HUES6 (cell line): ENCODE measurements around the gene GIPC3.

ENCODE experiments used
- H3K27ac ChIP-seq: 2 replicates; pipeline ENCODE4 v1.7.0; 2013; ENCODE audit warnings: low read depth, mild to moderate bottlenecking, low read length, inconsistent platforms
- H3K27me3 ChIP-seq: 2 replicates; pipeline ENCODE4 v1.6.1; 2013; ENCODE audit warnings: low read length; ENCODE audit not compliant: control insufficient read depth, insufficient read depth
- H3K36me3 ChIP-seq: 2 replicates; pipeline ENCODE4 v1.6.1; 2013; ENCODE audit warnings: low read length; ENCODE audit not compliant: control insufficient read depth, insufficient read depth
- H3K4me1 ChIP-seq: 2 replicates; pipeline ENCODE4 v1.6.1; 2013; ENCODE audit warnings: low read length; ENCODE audit not compliant: control insufficient read depth, insufficient read depth
- H3K4me3 ChIP-seq: 2 replicates; pipeline ENCODE4 v1.5.1; 2013; ENCODE audit warnings: low read depth, low read length
- H3K9ac ChIP-seq: one replicate; pipeline ENCODE4 v1.6.1; 2013; ENCODE audit warnings: mild to moderate bottlenecking, low read length
- H3K9me3 ChIP-seq: 2 replicates; pipeline ENCODE4 v1.6.1; 2013; ENCODE audit warnings: low read depth, low read length; ENCODE audit not compliant: control insufficient read depth, insufficient read depth

GIPC3 gene

DNA sequence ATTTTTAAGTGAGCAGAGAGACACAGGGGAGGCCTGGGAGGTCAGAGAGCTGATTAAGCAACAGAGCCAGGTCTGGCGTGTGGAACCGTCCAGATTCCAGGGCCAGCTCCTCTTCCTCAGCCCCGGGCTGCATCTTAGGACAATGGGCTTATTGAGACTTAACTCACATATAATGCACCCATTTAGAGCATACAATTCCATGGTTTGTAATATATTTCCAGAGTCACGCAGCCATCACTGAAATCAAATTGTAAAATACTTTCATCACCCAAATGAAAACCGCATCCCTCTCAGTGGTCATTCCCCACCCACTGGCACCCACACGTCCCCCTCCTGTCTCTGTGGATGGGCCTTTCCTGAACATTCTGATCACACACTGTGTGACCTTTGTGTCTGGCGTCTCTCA, 14.7 kb upstream of the GIPC3 start:
- H3K4me1 ChIP-seq, result no peaks in the 10 kb centered on the region
- H3K9me3 ChIP-seq, result no peaks in the 10 kb centered on the region
- H3K27me3 ChIP-seq, result no peaks in the 10 kb centered on the region
- H3K36me3 ChIP-seq, result 0 out of 2 replicates have a peak, but pooled peaks cover 2% of the 10 kb centered on the region
- no peak overlapping the region for H3K9ac ChIP-seq
- H3K4me3 ChIP-seq, result no peak overlapping the region
- no peak overlapping the region for H3K27ac ChIP-seq

DNA sequence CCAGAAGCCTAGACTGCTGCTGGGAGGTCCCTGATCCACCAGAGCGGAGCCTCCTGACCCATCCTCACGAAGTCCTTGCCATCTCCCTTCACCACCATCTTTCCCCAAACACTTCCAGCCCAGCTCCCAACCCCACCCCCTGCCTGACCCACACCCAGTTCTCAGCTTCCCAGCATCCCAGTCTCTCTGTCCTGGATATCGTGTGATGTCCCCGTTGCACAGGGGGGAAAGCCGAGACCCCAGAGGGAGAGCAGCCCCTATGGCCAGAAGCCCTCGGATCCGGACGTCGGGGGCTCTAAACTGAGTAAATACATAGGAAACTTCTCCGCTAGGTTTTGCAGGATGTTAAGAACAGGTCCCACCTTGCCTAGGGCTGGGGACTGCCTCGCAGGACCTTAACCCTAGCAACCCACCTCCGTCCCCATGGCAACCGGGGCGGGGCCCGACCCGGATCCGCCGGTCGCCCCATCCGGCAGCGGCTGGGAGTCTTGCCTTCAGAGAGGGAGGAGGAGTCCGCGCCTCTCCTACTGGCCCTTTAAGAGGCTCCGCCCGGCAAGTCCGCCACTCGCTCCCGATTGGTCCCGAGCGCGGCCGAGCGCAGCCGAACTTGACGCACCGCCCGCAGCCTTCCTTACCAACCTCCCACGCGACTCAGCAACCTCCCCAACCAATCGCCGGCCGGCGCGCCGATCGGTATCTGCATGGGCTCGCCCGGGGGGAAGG, 13.0 kb upstream of the GIPC3 start:
- Histone ChIP-seq H3K4me1 (peaks cover 8% of the 10 kb centered on the region), H3K9me3 (no peaks in the 10 kb centered on the region), H3K27me3 (no peaks in the 10 kb centered on the region), H3K9ac (no peak overlapping the region), H3K4me3 (peak overlapping the region; percentile 37), H3K36me3 (0 out of 2 replicates have a peak, but pooled peaks cover 2% of the 10 kb centered on the region), H3K27ac (no peak overlapping the region)

DNA sequence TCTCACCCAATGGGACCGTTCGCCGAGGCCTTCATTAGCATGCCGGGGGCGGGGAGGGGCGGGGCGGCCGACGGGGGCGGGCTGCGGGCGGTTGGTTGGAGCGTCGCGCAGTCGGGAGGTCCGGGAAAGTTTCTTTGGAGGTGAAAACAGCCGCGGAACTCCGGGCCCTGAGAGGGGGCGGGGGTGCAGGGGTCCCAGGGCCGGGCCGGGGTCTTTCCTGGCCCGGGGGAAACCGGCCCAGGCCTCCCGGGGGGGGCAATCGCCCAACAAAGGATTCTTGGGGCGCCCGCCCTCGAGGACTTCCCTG, 12.5 kb upstream of the GIPC3 start, which contains the start of gene HMG20B:
HMG20B (plus strand) TSS at position 90 of the 307 bp plus-strand sequence. CDS start 366 bp downstream, outside the sequence.
- H3K27ac ChIP-seq, result peak within 1 kb of the TSS; percentile 70; the same call in 1 of the 2 replicates
- peak within 1 kb of the TSS; percentile 68 for H3K9ac ChIP-seq
- H3K9me3 ChIP-seq, result no peaks in the 10 kb centered on the region
- H3K27me3 ChIP-seq, result no peaks in the 10 kb centered on the region
- peak within 1 kb of the TSS; percentile 93 for H3K4me3 ChIP-seq
- H3K4me1 ChIP-seq, result peaks cover 8% of the 10 kb centered on the region
- H3K36me3 ChIP-seq, result 0 out of 2 replicates have a peak, but pooled peaks cover 2% of the 10 kb centered on the region

DNA sequence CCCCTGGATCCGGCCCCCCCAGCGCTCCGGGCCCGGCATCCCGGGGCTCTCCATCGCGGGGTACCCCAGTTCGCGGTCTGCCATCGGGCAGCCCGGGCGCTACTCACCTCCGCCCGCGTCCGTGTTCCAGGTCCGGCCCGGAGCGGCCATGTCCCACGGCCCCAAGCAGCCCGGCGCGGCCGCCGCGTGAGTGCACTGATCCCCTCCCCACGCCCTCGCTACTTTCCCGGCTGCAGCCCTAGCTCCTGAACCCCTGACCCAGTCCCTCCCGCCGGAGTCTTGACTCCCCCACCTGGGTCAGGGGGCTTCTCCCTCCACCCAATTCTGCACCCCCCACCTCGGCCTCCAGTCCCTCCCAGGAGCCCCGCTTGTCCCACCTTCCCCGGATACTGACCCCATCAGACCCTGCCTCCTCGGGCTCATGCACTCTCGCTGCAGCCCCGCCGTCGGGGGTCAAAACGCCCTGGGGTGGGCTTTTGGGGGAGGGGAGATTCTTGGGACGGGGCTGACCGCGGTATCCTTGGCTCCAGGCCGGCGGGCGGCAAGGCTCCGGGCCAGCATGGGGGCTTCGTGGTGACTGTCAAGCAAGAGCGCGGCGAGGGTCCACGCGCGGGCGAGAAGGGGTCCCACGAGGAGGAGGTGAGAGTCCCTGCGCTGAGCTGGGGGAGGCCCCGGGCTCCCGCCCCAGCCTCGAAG, 12.0 kb upstream of the GIPC3 start:
- Histone ChIP-seq H3K36me3 (0 out of 2 replicates have a peak, but pooled peaks cover 2% of the 10 kb centered on the region), H3K9me3 (no peaks in the 10 kb centered on the region), H3K4me3 (peak overlapping the region; percentile 93), H3K27me3 (no peaks in the 10 kb centered on the region), H3K27ac (peak overlapping the region; percentile 70; the same call in 1 of the 2 replicates), H3K4me1 (peaks cover 8% of the 10 kb centered on the region), H3K9ac (peak overlapping the region; percentile 68)

DNA sequence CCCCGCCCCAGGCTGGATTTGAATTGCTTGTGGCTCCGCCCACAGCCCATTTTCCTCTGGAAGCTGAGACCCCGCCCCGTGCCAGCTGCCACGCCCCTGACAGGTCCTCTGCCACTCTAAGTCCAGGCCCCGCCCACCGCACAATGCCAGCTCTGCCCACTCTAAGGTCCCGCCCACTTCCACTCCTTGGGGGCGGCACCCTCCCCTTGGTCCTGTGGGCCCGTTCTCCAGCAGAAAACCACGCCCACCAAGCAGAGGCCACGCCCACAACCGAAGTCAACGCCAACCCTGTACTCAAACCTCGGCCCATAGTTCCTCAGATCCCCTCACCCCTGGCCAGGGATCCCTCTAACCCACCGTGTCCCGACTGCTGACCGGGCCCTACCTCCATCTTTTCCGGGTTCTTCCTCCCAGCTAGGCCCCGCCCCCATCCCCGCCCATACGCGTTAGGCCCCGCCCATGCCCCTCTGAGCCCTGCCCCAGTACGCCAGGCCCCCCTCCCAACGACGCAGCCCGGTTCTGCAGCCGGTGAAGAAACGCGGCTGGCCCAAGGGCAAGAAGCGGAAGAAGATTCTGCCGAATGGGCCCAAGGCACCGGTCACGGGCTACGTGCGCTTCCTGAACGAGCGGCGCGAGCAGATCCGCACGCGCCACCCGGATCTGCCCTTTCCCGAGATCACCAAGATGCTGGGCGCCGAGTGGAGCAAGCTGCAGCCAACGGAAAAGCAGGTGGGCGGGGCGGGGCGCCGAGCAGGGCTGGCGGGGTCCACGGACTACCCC, 11.2 kb upstream of the GIPC3 start:
- H3K9ac ChIP-seq, result peak overlapping the region; percentile 32
- 0 out of 2 replicates have a peak, but pooled peaks cover 2% of the 10 kb centered on the region for H3K36me3 ChIP-seq
- H3K4me1 ChIP-seq, result peaks cover 8% of the 10 kb centered on the region
- H3K27me3 ChIP-seq, result no peaks in the 10 kb centered on the region
- peak overlapping the region; percentile 93 for H3K4me3 ChIP-seq
- no peaks in the 10 kb centered on the region for H3K9me3 ChIP-seq
- no peak overlapping the region for H3K27ac ChIP-seq

DNA sequence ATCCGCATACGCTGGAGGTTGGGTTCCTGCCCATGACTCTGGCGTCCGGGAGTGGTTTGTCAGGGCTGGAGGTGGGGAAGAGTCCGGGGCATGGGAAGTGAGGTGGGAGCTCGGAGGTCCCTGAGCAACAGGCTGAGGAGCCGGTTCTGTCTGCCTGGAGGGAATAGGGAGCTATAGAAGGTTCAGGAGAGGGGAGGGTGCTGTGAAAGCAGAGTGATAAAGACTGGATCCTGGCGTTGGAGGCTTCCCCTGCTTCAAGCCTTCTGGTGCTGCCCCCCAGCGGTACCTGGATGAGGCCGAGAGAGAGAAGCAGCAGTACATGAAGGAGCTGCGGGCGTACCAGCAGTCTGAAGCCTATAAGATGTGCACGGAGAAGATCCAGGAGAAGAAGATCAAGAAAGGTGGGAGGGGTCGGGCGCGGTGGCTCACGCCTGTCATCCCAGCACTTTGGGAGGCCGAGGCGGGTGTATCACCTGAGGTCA, 10.0 kb upstream of the GIPC3 start:
- Histone ChIP-seq H3K4me1 (peaks cover 8% of the 10 kb centered on the region), H3K27ac (no peak overlapping the region), H3K36me3 (0 out of 2 replicates have a peak, but pooled peaks cover 2% of the 10 kb centered on the region), H3K27me3 (no peaks in the 10 kb centered on the region), H3K9me3 (no peaks in the 10 kb centered on the region), H3K9ac (no peak overlapping the region), H3K4me3 (no peak overlapping the region)

DNA sequence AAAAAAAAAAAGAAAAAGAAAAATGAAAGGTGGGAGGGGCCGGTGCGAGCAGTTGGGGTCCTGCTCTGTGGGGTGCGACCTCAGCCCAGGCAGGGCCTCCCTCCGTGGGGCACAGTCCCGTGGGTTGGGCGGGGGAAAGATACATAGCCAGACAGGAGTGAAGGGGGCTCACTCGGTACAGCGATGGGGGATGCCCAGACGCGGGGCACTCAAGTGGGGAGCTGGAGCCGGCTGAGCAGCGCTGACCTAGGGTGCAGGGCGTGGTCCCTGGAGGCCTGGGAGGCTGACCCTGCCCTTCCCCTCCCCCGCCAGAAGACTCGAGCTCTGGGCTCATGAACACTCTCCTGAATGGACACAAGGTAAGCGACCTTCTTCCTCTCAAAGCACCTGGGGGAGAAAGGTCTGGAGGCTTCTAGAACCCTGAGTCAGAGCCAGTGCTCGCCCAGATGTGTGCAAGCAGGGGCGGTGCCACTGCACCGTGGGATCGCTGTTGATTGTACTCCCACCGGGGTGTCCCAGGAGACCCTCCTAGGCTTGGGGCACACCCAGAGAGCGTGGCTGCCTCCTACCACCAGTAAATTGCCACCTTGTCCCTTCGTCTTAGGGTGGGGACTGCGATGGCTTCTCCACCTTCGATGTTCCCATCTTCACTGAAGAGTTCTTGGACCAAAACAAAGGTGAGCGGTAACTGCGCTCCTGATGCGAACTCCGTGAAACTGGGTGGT, 9.2 kb upstream of the GIPC3 start:
- H3K9me3 ChIP-seq, result no peaks in the 10 kb centered on the region
- H3K27me3 ChIP-seq, result no peaks in the 10 kb centered on the region
- H3K4me1 ChIP-seq, result peaks cover 8% of the 10 kb centered on the region
- peak overlapping the region; percentile 65 for H3K4me3 ChIP-seq
- peak overlapping the region; percentile 25 for H3K9ac ChIP-seq
- H3K36me3 ChIP-seq, result 0 out of 2 replicates have a peak, but pooled peaks cover 2% of the 10 kb centered on the region
- H3K27ac ChIP-seq, result no peak overlapping the region

DNA sequence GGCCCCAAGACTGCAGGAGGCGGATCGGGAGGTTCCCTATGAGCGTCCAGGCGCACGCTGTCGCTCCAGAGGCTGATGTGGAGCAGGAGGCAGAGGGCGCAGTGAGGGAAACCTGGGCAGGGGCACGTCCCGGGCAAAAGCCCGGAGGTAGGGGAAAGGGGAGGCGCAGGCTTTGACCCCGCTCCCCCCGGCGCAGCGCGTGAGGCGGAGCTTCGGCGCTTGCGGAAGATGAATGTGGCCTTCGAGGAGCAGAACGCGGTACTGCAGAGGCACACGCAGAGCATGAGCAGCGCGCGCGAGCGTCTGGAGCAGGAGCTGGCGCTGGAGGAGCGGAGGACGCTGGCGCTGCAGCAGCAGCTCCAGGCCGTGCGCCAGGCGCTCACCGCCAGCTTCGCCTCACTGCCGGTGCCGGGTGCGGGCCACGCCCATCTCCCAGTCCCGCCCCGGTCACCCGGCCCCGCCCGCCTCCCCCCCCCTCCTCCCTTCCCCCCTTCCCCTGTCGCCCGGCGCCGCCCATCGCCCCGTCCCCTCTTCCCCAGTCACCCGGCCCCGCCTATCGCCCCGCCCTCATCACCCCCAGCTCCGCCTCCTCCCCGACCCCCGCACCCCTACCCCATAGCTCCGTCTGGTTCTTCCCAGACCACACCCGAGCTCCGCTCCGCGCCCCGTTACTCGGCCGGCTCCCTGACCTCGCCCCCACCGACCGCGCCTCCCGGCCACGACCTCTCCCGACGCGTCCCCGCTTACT, 8.4 kb upstream of the GIPC3 start:
- peaks cover 8% of the 10 kb centered on the region for H3K4me1 ChIP-seq
- no peaks in the 10 kb centered on the region for H3K27me3 ChIP-seq
- peak overlapping the region; percentile 25 for H3K9ac ChIP-seq
- peak overlapping the region; percentile 65 for H3K4me3 ChIP-seq
- H3K36me3 ChIP-seq, result 0 out of 2 replicates have a peak, but pooled peaks cover 2% of the 10 kb centered on the region
- no peaks in the 10 kb centered on the region for H3K9me3 ChIP-seq
- no peak overlapping the region for H3K27ac ChIP-seq

DNA sequence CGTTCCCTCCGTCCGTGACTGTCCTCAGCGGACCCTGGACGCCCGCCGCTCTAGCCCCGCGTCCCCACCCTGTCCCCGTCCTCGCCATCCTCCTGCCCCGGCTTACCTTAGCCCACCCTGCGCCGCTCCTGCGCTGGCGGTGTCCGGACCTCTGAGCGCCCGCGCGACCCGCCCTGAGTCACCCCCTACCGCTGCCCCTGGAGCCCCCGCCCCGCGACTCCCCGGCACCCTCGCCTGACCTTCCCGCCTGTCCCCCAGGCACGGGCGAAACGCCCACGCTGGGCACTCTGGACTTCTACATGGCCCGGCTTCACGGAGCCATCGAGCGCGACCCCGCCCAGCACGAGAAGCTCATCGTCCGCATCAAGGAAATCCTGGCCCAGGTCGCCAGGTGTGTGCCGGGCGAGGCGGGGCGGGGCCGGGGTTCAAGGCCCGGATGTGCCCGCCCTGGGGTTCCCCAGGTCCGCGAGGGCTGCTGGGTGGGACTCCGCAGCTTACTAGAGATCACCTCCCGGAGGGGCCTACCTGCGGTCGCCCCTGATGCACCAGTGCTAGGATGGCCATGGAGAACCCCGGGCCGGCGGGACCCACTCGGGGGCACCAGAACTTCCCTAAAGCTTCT, 7.4 kb upstream of the GIPC3 start:
- Histone ChIP-seq H3K27me3 (peaks cover 4% of the 10 kb centered on the region), H3K9ac (no peak overlapping the region), H3K36me3 (0 out of 2 replicates have a peak, but pooled peaks cover 2% of the 10 kb centered on the region), H3K9me3 (no peaks in the 10 kb centered on the region), H3K4me1 (peaks cover 8% of the 10 kb centered on the region), H3K4me3 (peak overlapping the region; percentile 53; the same call in 1 of the 2 replicates), H3K27ac (no peak overlapping the region)
